ENCODE data around the gene AWAT2. TPM values are rescaled to one million over a fixed set of nuclear protein-coding genes. Genes with fewer than 3 reads are reported as not detected.

The AWAT2 gene
- total and polyA plus RNA-seq, 2 experiments from 2014 or later = not detected

GRCh38 chrX:70012756-70013155 is 37.0 kb downstream of the AWAT2 start (continued):
- TF ChIP-seq, protein P1, sequence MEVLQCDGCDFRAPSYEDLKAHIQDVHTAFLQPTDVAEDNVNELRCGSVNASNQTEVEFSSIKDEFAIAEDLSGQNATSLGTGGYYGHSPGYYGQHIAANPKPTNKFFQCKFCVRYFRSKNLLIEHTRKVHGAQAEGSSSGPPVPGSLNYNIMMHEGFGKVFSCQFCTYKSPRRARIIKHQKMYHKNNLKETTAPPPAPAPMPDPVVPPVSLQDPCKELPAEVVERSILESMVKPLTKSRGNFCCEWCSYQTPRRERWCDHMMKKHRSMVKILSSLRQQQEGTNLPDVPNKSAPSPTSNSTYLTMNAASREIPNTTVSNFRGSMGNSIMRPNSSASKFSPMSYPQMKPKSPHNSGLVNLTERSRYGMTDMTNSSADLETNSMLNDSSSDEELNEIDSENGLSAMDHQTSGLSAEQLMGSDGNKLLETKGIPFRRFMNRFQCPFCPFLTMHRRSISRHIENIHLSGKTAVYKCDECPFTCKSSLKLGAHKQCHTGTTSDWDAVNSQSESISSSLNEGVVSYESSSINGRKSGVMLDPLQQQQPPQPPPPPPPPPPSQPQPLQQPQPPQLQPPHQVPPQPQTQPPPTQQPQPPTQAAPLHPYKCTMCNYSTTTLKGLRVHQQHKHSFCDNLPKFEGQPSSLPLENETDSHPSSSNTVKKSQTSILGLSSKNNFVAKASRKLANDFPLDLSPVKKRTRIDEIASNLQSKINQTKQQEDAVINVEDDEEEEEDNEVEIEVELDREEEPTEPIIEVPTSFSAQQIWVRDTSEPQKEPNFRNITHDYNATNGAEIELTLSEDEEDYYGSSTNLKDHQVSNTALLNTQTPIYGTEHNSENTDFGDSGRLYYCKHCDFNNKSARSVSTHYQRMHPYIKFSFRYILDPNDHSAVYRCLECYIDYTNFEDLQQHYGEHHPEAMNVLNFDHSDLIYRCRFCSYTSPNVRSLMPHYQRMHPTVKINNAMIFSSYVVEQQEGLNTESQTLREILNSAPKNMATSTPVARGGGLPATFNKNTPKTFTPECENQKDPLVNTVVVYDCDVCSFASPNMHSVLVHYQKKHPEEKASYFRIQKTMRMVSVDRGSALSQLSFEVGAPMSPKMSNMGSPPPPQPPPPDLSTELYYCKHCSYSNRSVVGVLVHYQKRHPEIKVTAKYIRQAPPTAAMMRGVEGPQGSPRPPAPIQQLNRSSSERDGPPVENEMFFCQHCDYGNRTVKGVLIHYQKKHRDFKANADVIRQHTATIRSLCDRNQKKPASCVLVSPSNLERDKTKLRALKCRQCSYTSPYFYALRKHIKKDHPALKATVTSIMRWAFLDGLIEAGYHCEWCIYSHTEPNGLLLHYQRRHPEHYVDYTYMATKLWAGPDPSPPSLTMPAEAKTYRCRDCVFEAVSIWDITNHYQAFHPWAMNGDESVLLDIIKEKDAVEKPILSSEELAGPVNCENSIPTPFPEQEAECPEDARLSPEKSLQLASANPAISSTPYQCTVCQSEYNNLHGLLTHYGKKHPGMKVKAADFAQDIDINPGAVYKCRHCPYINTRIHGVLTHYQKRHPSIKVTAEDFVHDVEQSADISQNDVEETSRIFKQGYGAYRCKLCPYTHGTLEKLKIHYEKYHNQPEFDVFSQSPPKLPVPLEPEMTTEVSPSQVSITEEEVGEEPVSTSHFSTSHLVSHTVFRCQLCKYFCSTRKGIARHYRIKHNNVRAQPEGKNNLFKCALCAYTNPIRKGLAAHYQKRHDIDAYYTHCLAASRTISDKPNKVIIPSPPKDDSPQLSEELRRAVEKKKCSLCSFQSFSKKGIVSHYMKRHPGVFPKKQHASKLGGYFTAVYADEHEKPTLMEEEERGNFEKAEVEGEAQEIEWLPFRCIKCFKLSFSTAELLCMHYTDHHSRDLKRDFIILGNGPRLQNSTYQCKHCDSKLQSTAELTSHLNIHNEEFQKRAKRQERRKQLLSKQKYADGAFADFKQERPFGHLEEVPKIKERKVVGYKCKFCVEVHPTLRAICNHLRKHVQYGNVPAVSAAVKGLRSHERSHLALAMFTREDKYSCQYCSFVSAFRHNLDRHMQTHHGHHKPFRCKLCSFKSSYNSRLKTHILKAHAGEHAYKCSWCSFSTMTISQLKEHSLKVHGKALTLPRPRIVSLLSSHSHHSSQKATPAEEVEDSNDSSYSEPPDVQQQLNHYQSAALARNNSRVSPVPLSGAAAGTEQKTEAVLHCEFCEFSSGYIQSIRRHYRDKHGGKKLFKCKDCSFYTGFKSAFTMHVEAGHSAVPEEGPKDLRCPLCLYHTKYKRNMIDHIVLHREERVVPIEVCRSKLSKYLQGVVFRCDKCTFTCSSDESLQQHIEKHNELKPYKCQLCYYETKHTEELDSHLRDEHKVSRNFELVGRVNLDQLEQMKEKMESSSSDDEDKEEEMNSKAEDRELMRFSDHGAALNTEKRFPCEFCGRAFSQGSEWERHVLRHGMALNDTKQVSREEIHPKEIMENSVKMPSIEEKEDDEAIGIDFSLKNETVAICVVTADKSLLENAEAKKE (CRISPR knock-in tag; IDR thresholded peaks at IDR 0.05) = no peak
- no peak for TF ChIP-seq STAT1 (IDR thresholded peaks at IDR 0.05; ENCODE audit: unreplicated experiment)
- TF ChIP-seq POLR2AphosphoS5 (IDR thresholded peaks at IDR 0.05; ENCODE audit: low read depth) = no peak
- no peak for TF ChIP-seq JUNB (IDR thresholded peaks at IDR 0.05; ENCODE audit: unreplicated experiment)

- Mint-ChIP-seq H3K27ac (no peak overlapping the region), H3K9me3 (no peaks in the 10 kb centered on the region), H3K36me3 (ENCODE audit: low read depth) (no peaks in the 10 kb centered on the region; the same call in 2 of the 3 replicates), H3K4me1 (peaks cover 2% of the 10 kb centered on the region; the same call in 2 of the 3 replicates), H3K27me3 (ENCODE audit: insufficient read depth, low read depth, poor library complexity) (peaks cover 3% of the 10 kb centered on the region), H3K4me3 (no peak overlapping the region)
- H3K79me2 ChIP-seq (replicated peaks; ENCODE audit: insufficient read depth) = no peaks in the 10 kb centered on the region
- no peaks in the 10 kb centered on the region for H4K20me1 ChIP-seq (replicated peaks; ENCODE audit: insufficient read depth)
- no peak overlapping the region for H3K4me2 ChIP-seq
- H2AFZ ChIP-seq = no peak overlapping the region
- H3K4me3 ChIP-seq = no peak overlapping the region
- H3K27ac ChIP-seq (ENCODE audit: low read depth) = no peak overlapping the region
- ATAC-seq = no peak
- H3K9me2 ChIP-seq (ENCODE audit: insufficient read depth) = no peaks in the 10 kb centered on the region
- no peaks in the 10 kb centered on the region for H3K27me3 ChIP-seq (ENCODE audit: insufficient read depth)
- H3K36me3 ChIP-seq (ENCODE audit: insufficient read depth) = no peaks in the 10 kb centered on the region
- H3K4me1 ChIP-seq (ENCODE audit: insufficient read depth) = no peaks in the 10 kb centered on the region
- H3F3A ChIP-seq (replicated peaks; ENCODE audit: low read depth) = no peaks in the 10 kb centered on the region
- DNase-seq (ENCODE audit: low spot score) = no peak
- TF ChIP-seq CREB1 (CRISPR knock-in tag; IDR thresholded peaks at IDR 0.05; ENCODE audit: low read depth) (no peak), STAT1 (IDR thresholded peaks at IDR 0.05; ENCODE audit: unreplicated experiment) (no peak), ZNF331 (CRISPR knock-in tag; IDR thresholded peaks at IDR 0.05; ENCODE audit: low read depth) (no peak), EZH2phosphoT487 (IDR thresholded peaks at IDR 0.05; ENCODE audit: unreplicated experiment) (no peak), ZNF114 (CRISPR knock-in tag; IDR thresholded peaks at IDR 0.05) (no peak), POLR2AphosphoS5 (IDR thresholded peaks at IDR 0.05; ENCODE audit: low read depth) (no peak), JUNB (IDR thresholded peaks at IDR 0.05; ENCODE audit: unreplicated experiment) (no peak)
- TF ChIP-seq, protein P2, sequence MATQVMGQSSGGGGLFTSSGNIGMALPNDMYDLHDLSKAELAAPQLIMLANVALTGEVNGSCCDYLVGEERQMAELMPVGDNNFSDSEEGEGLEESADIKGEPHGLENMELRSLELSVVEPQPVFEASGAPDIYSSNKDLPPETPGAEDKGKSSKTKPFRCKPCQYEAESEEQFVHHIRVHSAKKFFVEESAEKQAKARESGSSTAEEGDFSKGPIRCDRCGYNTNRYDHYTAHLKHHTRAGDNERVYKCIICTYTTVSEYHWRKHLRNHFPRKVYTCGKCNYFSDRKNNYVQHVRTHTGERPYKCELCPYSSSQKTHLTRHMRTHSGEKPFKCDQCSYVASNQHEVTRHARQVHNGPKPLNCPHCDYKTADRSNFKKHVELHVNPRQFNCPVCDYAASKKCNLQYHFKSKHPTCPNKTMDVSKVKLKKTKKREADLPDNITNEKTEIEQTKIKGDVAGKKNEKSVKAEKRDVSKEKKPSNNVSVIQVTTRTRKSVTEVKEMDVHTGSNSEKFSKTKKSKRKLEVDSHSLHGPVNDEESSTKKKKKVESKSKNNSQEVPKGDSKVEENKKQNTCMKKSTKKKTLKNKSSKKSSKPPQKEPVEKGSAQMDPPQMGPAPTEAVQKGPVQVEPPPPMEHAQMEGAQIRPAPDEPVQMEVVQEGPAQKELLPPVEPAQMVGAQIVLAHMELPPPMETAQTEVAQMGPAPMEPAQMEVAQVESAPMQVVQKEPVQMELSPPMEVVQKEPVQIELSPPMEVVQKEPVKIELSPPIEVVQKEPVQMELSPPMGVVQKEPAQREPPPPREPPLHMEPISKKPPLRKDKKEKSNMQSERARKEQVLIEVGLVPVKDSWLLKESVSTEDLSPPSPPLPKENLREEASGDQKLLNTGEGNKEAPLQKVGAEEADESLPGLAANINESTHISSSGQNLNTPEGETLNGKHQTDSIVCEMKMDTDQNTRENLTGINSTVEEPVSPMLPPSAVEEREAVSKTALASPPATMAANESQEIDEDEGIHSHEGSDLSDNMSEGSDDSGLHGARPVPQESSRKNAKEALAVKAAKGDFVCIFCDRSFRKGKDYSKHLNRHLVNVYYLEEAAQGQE (IDR thresholded peaks at IDR 0.05; ENCODE audit: unreplicated experiment) = no peak
- TF ChIP-seq, protein P3, sequence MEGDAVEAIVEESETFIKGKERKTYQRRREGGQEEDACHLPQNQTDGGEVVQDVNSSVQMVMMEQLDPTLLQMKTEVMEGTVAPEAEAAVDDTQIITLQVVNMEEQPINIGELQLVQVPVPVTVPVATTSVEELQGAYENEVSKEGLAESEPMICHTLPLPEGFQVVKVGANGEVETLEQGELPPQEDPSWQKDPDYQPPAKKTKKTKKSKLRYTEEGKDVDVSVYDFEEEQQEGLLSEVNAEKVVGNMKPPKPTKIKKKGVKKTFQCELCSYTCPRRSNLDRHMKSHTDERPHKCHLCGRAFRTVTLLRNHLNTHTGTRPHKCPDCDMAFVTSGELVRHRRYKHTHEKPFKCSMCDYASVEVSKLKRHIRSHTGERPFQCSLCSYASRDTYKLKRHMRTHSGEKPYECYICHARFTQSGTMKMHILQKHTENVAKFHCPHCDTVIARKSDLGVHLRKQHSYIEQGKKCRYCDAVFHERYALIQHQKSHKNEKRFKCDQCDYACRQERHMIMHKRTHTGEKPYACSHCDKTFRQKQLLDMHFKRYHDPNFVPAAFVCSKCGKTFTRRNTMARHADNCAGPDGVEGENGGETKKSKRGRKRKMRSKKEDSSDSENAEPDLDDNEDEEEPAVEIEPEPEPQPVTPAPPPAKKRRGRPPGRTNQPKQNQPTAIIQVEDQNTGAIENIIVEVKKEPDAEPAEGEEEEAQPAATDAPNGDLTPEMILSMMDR (conservative IDR thresholded peaks at IDR 0.05; ENCODE audit: low read depth in 2 of 2) = no peak
Measured at GRCh38 chrX:70009970-70010369, 39.8 kb downstream of the AWAT2 start.

Data from GM23338 (cell line).